Endothelial cell of umbilical vein (primary cell): ENCODE results near the gene HBA2. TPM values are rescaled to one million over a fixed set of nuclear protein-coding genes. Genes with fewer than 3 reads are reported as not detected.
A peak's percentile ranks its signal among the peaks of the same experiment; 100 is the strongest.
"Not testable (repeated sequence)": the region's sequence is repeated elsewhere in the genome, so short reads cannot be mapped to it uniquely, and the experiment has no call there.

ENCODE experiments used
- BruUV-seq: library from RNA; stranded (reverse); fragments of 400-500 nt; replicated peaks from 2 replicates; lab custom pipeline; 2021; lab: Mats Ljungman, UMichigan
- CTCF ChIA-PET: fragments of 300-600, 350-600 bp; sonication (Branson Sonifier 250); formaldehyde crosslinking; loops from one replicate; lab custom pipeline; 2021; ENCODE audit warnings: antibody characterized with exemption, inconsistent platforms; lab: Charles Lee
- POLR2A ChIA-PET: fragments of 300-600, 350-600 bp; sonication (Branson Sonifier 250); formaldehyde crosslinking; loops from one replicate; lab custom pipeline; 2021; ENCODE audit warnings: antibody characterized with exemption, inconsistent platforms; lab: Charles Lee
- DNase-seq: peaks from one replicate; pipeline ENCODE4 v3.0.0-alpha.2; 2011; ENCODE audit warnings: low read depth, low spot score
- FAIRE-seq: peaks from 2 replicates; lab custom pipeline; 2011; peaks lifted over from hg19 to GRCh38; lab: Jason Lieb, UNC
- H2AFZ ChIP-seq: 2 replicates; pipeline ENCODE4 v1.6.0; 2012; ENCODE audit warnings: low read depth, low read length, control low read depth, inconsistent platforms
- H3K27ac ChIP-seq: 2 replicates; pipeline ENCODE4 v1.5.1; 2011; ENCODE audit warnings: low read depth, mild to moderate bottlenecking, control low read depth, low read length, moderate library complexity; ENCODE audit not compliant: insufficient read depth
- H3K27me3 ChIP-seq, 2 experiments: 2 replicates each; pipeline versions ENCODE4 v1.6.0 to v1.6.1; 2011; ENCODE audit warnings: low read length in 2 of 2, mixed read lengths in 1 of 2; ENCODE audit not compliant: control insufficient read depth in 2 of 2, insufficient read depth in 2 of 2
- H3K36me3 ChIP-seq, 2 experiments: 2 replicates in 1 of 2; 3 replicates in 1 of 2; pipeline ENCODE4 v1.5.1; 2011; ENCODE audit warnings: low read length in 2 of 2, mild to moderate bottlenecking in 1 of 2, moderate library complexity in 1 of 2; ENCODE audit not compliant: control insufficient read depth in 2 of 2, insufficient read depth in 2 of 2; ENCODE audit errors: extremely low read depth in 1 of 2
- H3K4me1 ChIP-seq: 3 replicates; pipeline ENCODE4 v1.5.1; 2011; ENCODE audit warnings: mild to moderate bottlenecking, low read length; ENCODE audit not compliant: control insufficient read depth, insufficient read depth; ENCODE audit errors: extremely low read depth
- H3K4me2 ChIP-seq: 2 replicates; pipeline ENCODE4 v1.6.1; 2011; ENCODE audit warnings: low read length, control low read depth, mixed read lengths; ENCODE audit not compliant: insufficient read depth
- H3K4me3 ChIP-seq, 3 experiments: fragments of 200-600 bp in 1 of 3; sonication (generic), shearing (Covaris generic) in 1 of 3; replicated peaks in 1 of 3; 2 replicates each; pipeline ENCODE4 v1.5.1; 2011 to 2016; ENCODE audit warnings: control low read depth in 3 of 3, low read length in 3 of 3, mild to moderate bottlenecking in 2 of 3, inconsistent platforms in 1 of 3, low read depth in 1 of 3, moderate library complexity in 1 of 3; ENCODE audit not compliant: insufficient read depth in 1 of 3
- H3K79me2 ChIP-seq: 2 replicates; pipeline ENCODE4 v1.6.0; 2012; ENCODE audit warnings: low read length, inconsistent platforms; ENCODE audit not compliant: control insufficient read depth, insufficient read depth
- H3K9ac ChIP-seq: replicated peaks from 2 replicates; pipeline ENCODE3; 2011; ENCODE audit warnings: low read length, control low read depth; ENCODE audit not compliant: insufficient read depth; ENCODE audit errors: extremely low read depth
- H3K9me1 ChIP-seq: replicated peaks from 3 replicates; pipeline ENCODE4 v1.6.0; 2011; ENCODE audit warnings: mild to moderate bottlenecking, low read length; ENCODE audit not compliant: control insufficient read depth, insufficient read depth; ENCODE audit errors: extremely low read depth
- H3K9me3 ChIP-seq: replicated peaks from 2 replicates; pipeline ENCODE4 v1.5.1; 2012; ENCODE audit warnings: low read length, inconsistent platforms; ENCODE audit not compliant: control insufficient read depth, insufficient read depth
- H4K20me1 ChIP-seq: replicated peaks from 2 replicates; pipeline ENCODE3; 2011; ENCODE audit warnings: mild to moderate bottlenecking, low read length; ENCODE audit not compliant: control insufficient read depth, insufficient read depth; ENCODE audit errors: extremely low read depth
- EZH2 ChIP-seq: IDR thresholded peaks from 2 replicates; pipeline ENCODE4 v1.6.1; 2012; ENCODE audit warnings: borderline replicate concordance, low read depth, mild to moderate bottlenecking, moderate library complexity, low read length, inconsistent platforms; ENCODE audit not compliant: severe bottlenecking
- dilution Hi-C: fragments of 300-500 bp; cut with MboI; formaldehyde crosslinking; loops from one replicate; pipeline ENCODE4 v1.15.0; 2019; ENCODE audit warnings: low sequenced_read_pairs; ENCODE audit not compliant: extremely low pct_ligation_motif_present
- intact Hi-C: fragments of 100-400 bp; cut with micrococcal nuclease; formaldehyde crosslinking; loops from one replicate; pipeline ENCODE4 v1.10.0; 2022
- polyA plus RNA-seq, 4 experiments: library from polyadenylated mRNA; depleted of rRNA in 3 of 4; stranded (reverse) in 3 of 4; unstranded in 1 of 4; fragments of >200 nt; gene quantifications; 2 replicates each; pipeline versions ENCODE4 v1.2.1 to v1.2.3, GENCODE V29; 2011 to 2012; ENCODE audit warnings: missing spikeins in 1 of 4
- total RNA-seq: library from RNA; stranded (reverse); gene quantifications from 2 replicates; pipeline ENCODE4 v1.2.3, GENCODE V29; 2021

The HBA2 gene
- total and polyA plus RNA-seq, 2 donors (not counting 3 experiments of a cell fraction or from before 2014, with no cell fraction given), result not detected

- dilution Hi-C loops, H2AFZ ChIP-seq, H3K27ac ChIP-seq, H3K79me2 ChIP-seq, H3K36me3 ChIP-seq, CTCF ChIA-PET, BruUV-seq, H3K9me1 ChIP-seq, H4K20me1 ChIP-seq, H3K9ac ChIP-seq, intact Hi-C loops, POLR2A ChIA-PET, H3K4me1 ChIP-seq, DNase-seq, H3K4me2 ChIP-seq, H3K9me3 ChIP-seq, H3K4me3 ChIP-seq: not testable (repeated sequence)
- peaks cover 39 to 42% of the 10 kb centered on the region in 2 experiments for H3K27me3 ChIP-seq
- TF ChIP-seq EZH2, result peak; percentile 10
- FAIRE-seq, result peak; percentile 37
These were observed 657 bp downstream of the HBA2 start for GRCh38 chr16:173211-173854.

DNA sequence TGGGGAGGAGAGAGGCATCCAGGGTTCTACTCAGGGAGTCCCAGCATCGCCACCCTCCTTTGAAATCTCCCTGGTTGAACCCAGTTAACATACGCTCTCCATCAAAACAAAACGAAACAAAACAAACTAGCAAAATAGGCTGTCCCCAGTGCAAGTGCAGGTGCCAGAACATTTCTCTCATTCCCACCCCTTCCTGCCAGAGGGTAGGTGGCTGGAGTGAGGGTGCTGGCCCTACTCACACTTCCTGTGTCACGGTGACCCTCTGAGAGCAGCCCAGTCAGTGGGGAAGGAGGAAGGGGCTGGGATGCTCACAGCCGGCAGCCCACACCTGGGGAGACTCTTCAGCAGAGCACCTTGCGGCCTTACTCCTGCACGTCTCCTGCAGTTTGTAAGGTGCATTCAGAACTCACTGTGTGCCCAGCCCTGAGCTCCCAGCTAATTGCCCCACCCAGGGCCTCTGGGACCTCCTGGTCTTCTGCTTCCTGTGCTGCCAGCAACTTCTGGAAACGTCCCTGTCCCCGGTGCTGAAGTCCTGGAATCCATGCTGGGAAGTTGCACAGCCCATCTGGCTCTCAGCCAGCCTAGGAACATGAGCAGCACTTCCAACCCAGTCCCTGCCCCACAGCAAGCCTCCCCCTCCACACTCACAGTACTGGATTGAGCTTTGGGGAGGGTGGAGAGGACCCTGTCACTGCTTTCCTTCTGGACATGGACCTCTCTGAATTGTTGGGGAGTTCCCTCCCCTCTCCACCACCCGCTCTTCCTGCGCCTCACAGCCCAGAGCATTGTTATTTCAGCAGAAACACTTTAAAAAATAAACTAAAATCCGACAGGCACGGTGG lies 1.5 kb downstream of the HBA2 start:
- H2AFZ ChIP-seq, BruUV-seq, H3K4me1 ChIP-seq, H3K79me2 ChIP-seq, H3K9me3 ChIP-seq, H3K9ac ChIP-seq, H4K20me1 ChIP-seq, POLR2A ChIA-PET, H3K4me3 ChIP-seq, H3K9me1 ChIP-seq, H3K36me3 ChIP-seq, H3K4me2 ChIP-seq, intact Hi-C loops, H3K27ac ChIP-seq, dilution Hi-C loops: not testable (repeated sequence)
- FAIRE-seq (peak; percentile 96), DNase-seq (peak; percentile 16)
- CTCF ChIA-PET, result interaction anchor here (1.8 kb wide), 1 partner anchor 67 kb away, joined by 9 read pairs; no protein-coding TSS in a partner anchor
- peaks cover 40 to 42% of the 10 kb centered on the region in 2 experiments for H3K27me3 ChIP-seq
